GM20000 (cell line): ENCODE data around the gene KLF9.
"Not testable (repeated sequence)": the region's sequence is repeated elsewhere in the genome, so short reads cannot be mapped to it uniquely, and the experiment has no call there.

ENCODE experiments used
- DNase-seq: peaks from one replicate; pipeline ENCODE4 v3.0.0; 2012; ENCODE audit warnings: low spot score
- CTCF ChIP-seq: IDR thresholded peaks from 2 replicates; pipeline ENCODE4 v1.5.1; 2012; ENCODE audit warnings: mild to moderate bottlenecking, control low read depth; ENCODE audit errors: extremely low read depth, missing control alignments

KLF9 gene

GRCh38 chr9:70402213-70402612, 12.2 kb downstream of the KLF9 start:
- no peak for DNase-seq
- TF ChIP-seq CTCF, result no peak

- DNase-seq, result not testable (repeated sequence)
These were observed 13.2 kb downstream of the KLF9 start for GRCh38 chr9:70401241-70401640.

- no peak for DNase-seq
- no peak for TF ChIP-seq CTCF
These were observed 14.2 kb downstream of the KLF9 start for GRCh38 chr9:70400107-70400892.

- DNase-seq, result no peak
These were observed 15.3 kb downstream of the KLF9 start for GRCh38 chr9:70399141-70399540.

GRCh38 chr9:70398145-70398556, 16.3 kb downstream of the KLF9 start:
- DNase-seq, result peak; percentile 61
- TF ChIP-seq CTCF, result no peak

More at GRCh38 chr9:70399141-70399540, 15.3 kb downstream of the KLF9 start:
- no peak for TF ChIP-seq CTCF

GRCh38 chr9:70395652-70396051, 18.8 kb downstream of the KLF9 start:
- no peak for TF ChIP-seq CTCF
- DNase-seq, result no peak

- no peak for DNase-seq
- no peak for TF ChIP-seq CTCF
These were observed 21.6 kb downstream of the KLF9 start for GRCh38 chr9:70392850-70393249.

GRCh38 chr9:70392189-70392588, 22.3 kb downstream of the KLF9 start:
- TF ChIP-seq CTCF, result no peak

More at GRCh38 chr9:70392189-70392588, 22.3 kb downstream of the KLF9 start:
- no peak for DNase-seq
